NT2/D1 (cell line): ENCODE measurements around the gene HPN.

ENCODE experiments used
- DNase-seq: peaks from one replicate; pipeline ENCODE4 v3.0.0-alpha.2; 2011; ENCODE audit warnings: low read depth, low spot score
- H3K27me3 ChIP-seq: 2 replicates; pipeline ENCODE4 v1.6.0; 2011; ENCODE audit warnings: mild to moderate bottlenecking; ENCODE audit not compliant: insufficient read length, insufficient read depth
- H3K36me3 ChIP-seq: 2 replicates; pipeline ENCODE4 v1.6.1; 2011; ENCODE audit warnings: mild to moderate bottlenecking, low read length, mixed read lengths; ENCODE audit not compliant: insufficient read depth, insufficient read length
- H3K4me1 ChIP-seq: 2 replicates; pipeline ENCODE4 v1.5.1; 2011; ENCODE audit not compliant: insufficient read depth, insufficient read length
- H3K4me3 ChIP-seq: 2 replicates; pipeline ENCODE4 v1.5.1; 2011; ENCODE audit warnings: low read depth; ENCODE audit not compliant: insufficient read length
- H3K9ac ChIP-seq: 2 replicates; pipeline ENCODE4 v1.6.0; 2011; ENCODE audit warnings: low read depth; ENCODE audit not compliant: insufficient read length
- H3K9me3 ChIP-seq: 2 replicates; pipeline ENCODE4 v1.5.1; 2011; ENCODE audit warnings: mild to moderate bottlenecking, low read length; ENCODE audit not compliant: insufficient read depth
- SUZ12 ChIP-seq: IDR thresholded peaks from 2 replicates; pipeline ENCODE4 v1.6.1; 2011; ENCODE audit not compliant: insufficient read length, insufficient read depth; ENCODE audit errors: extremely low read depth
- YY1 ChIP-seq: IDR thresholded peaks from 2 replicates; pipeline ENCODE4 v1.6.1; 2011; ENCODE audit not compliant: insufficient read length, insufficient read depth
- ZNF274 ChIP-seq: IDR thresholded peaks from 2 replicates; pipeline ENCODE4 v1.6.1; 2011; ENCODE audit warnings: mild to moderate bottlenecking, low read depth, low read length

Gene HPN

GRCh38 chr19:35061583-35062373, 20.3 kb downstream of the HPN start:
- DNase-seq = no peak

DNA sequence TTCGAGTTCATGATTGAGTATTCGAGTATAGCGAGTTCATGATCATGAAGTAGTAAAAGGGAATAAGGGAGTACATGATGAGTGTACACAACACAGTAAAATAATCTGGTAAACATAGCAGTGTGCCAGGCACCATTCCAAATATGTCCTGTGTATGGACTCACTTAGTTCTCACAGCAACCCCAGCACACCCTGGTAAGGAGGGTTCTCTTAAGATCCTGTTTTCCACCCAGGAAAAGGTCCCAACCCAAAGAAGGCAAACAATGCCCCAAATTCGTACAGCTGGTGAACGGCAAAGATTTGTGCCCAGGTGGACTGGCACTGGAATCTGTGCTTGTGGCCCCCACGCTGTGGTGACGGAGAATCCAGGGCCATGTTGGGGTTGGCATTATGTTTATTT, 21.4 kb downstream of the HPN start:
- DNase-seq = no peak
- Histone ChIP-seq H3K27me3 (no peaks in the 10 kb centered on the region), H3K36me3 (no peaks in the 10 kb centered on the region), H3K9me3 (no peaks in the 10 kb centered on the region), H3K9ac (no peak overlapping the region), H3K4me3 (no peak overlapping the region), H3K4me1 (no peaks in the 10 kb centered on the region)
- TF ChIP-seq SUZ12 (no peak), YY1 (no peak), ZNF274 (no peak)

More at GRCh38 chr19:35061583-35062373, 20.3 kb downstream of the HPN start:
- H3K9me3 ChIP-seq = no peaks in the 10 kb centered on the region
- no peaks in the 10 kb centered on the region for H3K4me1 ChIP-seq
- H3K36me3 ChIP-seq = no peaks in the 10 kb centered on the region
- no peaks in the 10 kb centered on the region for H3K27me3 ChIP-seq
- H3K9ac ChIP-seq = no peak overlapping the region
- H3K4me3 ChIP-seq = no peak overlapping the region
- TF ChIP-seq ZNF274 (no peak), YY1 (no peak), SUZ12 (no peak)

GRCh38 chr19:35063940-35064818, 22.7 kb downstream of the HPN start:
- no peak for TF ChIP-seq YY1
- no peak for TF ChIP-seq ZNF274
- no peak for TF ChIP-seq SUZ12
- no peaks in the 10 kb centered on the region for H3K36me3 ChIP-seq

GRCh38 chr19:35065574-35065973, 24.1 kb downstream of the HPN start:
- Histone ChIP-seq H3K27me3 (no peaks in the 10 kb centered on the region), H3K4me1 (no peaks in the 10 kb centered on the region), H3K36me3 (no peaks in the 10 kb centered on the region), H3K9ac (no peak overlapping the region), H3K9me3 (0 out of 2 replicates have a peak, but pooled peaks cover 3% of the 10 kb centered on the region), H3K4me3 (no peak overlapping the region)
- no peak for DNase-seq
- TF ChIP-seq YY1 (no peak), SUZ12 (no peak), ZNF274 (no peak)

More at GRCh38 chr19:35063940-35064818, 22.7 kb downstream of the HPN start:
- Histone ChIP-seq H3K4me1 (no peaks in the 10 kb centered on the region), H3K9me3 (no peaks in the 10 kb centered on the region), H3K9ac (no peak overlapping the region), H3K4me3 (no peak overlapping the region), H3K27me3 (no peaks in the 10 kb centered on the region)
- no peak for DNase-seq

DNA sequence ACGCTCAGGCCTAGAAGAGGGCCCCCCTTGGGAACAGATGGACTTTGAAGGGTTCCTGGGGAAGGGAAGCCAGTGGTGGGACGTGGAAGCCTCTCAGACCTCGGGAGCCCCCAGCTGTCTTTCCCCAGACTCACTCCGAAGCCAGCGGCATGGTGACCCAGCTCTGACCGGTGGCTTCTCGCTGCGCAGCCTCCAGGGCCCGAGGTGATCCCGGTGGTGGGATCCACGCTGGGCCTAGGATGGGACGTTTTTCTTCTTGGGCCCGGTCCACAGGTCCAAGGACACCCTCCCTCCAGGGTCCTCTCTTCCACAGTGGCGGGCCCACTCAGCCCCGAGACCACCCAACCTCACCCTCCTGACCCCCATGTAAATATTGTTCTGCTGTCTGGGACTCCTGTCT, 24.6 kb downstream of the HPN start:
- TF ChIP-seq ZNF274 = no peak
- no peak for TF ChIP-seq SUZ12
- no peak for TF ChIP-seq YY1
- no peaks in the 10 kb centered on the region for H3K27me3 ChIP-seq
- no peak overlapping the region for H3K4me3 ChIP-seq
- DNase-seq = no peak
- H3K4me1 ChIP-seq = no peaks in the 10 kb centered on the region
- H3K9me3 ChIP-seq = 0 out of 2 replicates have a peak, but pooled peaks cover 4% of the 10 kb centered on the region
- no peaks in the 10 kb centered on the region for H3K36me3 ChIP-seq
- no peak overlapping the region for H3K9ac ChIP-seq

GRCh38 chr19:35066691-35067563, 25.4 kb downstream of the HPN start:
- Histone ChIP-seq H3K9me3 (0 out of 2 replicates have a peak, but pooled peaks cover 4% of the 10 kb centered on the region), H3K4me1 (no peaks in the 10 kb centered on the region), H3K4me3 (no peak overlapping the region), H3K27me3 (no peaks in the 10 kb centered on the region), H3K9ac (no peak overlapping the region), H3K36me3 (no peaks in the 10 kb centered on the region)
- DNase-seq = peak; percentile 80
- TF ChIP-seq SUZ12 = no peak
- no peak for TF ChIP-seq ZNF274
- TF ChIP-seq YY1 = no peak
